ENCODE data around the gene PAX3.

PAX3 gene

DNA sequence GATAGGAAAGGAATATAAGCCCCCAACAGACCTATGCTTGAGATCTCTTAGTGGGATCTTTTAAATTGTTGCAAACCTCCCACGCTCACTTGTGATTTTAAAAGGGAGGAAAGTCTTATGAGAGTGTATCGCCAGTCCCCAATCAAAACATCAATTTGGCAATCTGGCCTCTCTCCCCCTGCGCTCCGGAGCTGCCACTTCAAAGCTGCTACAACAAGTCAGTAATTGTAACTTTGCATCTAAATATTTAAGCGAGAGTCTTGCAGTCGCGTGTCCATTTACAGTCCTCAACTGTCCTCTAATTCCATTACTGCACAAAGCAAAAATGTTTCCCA, 8.4 kb downstream of the PAX3 start:
- no peak overlapping the region for H3K4me3 ChIP-seq (ENCODE audit: severe bottlenecking)

DNA sequence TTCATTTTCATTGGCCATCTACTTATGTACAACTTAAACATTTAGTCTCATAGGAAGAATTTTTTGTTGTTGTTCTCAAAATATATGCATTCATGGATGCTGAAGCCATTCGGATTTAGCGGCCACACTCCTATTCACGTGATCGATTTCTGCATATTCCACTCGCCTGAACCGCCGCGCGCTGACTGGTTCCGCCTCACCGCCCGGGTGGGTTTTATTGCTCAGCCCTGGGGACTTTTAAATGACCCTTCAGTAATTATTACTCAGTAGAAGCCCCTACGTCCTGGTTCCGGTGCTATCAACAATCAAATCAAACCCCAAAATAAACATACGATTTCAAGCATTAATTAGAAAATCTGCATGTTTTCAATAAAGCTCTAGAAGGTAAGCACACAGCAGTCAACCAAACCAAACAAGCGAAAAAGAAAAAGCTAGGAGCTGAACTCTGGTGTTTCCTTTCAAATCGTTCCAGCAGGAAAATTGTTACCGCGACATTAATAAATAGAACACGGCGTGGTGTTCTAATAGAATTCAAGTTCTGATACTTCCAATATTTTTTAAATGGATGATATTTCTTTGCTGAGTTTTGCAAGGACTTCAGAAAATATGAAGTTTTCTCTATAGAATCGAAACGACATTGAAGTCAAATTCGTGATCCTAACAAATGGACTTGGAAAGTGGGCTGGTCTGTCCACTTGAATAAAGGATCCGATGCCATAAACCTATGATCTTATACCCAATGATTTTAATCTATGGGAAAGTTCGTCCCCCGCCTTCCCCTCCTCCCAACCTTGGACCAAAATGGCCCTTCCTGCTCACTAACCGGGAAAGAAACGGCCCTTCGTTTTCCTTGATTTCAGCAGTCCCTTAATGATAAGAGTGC, 9.3 kb downstream of the PAX3 start:
- no peak for ATAC-seq (ENCODE audit: low read depth)
- H3K4me3 ChIP-seq (ENCODE audit: severe bottlenecking) = no peak overlapping the region

More for the DNA sequence above, 8.4 kb downstream of the PAX3 start:
- Histone ChIP-seq H3K9me3 (ENCODE audit: severe bottlenecking) (no peaks in the 10 kb centered on the region), H3K27ac (ENCODE audit: poor library complexity, severe bottlenecking) (no peak overlapping the region), H3K27me3 (ENCODE audit: insufficient read depth, poor library complexity, severe bottlenecking) (peaks cover 100% of the 10 kb centered on the region), H3K36me3 (ENCODE audit: low read depth) (no peaks in the 10 kb centered on the region), H3K4me1 (ENCODE audit: insufficient read depth, poor library complexity, severe bottlenecking) (no peaks in the 10 kb centered on the region)
- no peak for ATAC-seq (ENCODE audit: low read depth)
- DNase-seq (ENCODE audit: low spot score) = no peak
- TF ChIP-seq, protein P1, sequence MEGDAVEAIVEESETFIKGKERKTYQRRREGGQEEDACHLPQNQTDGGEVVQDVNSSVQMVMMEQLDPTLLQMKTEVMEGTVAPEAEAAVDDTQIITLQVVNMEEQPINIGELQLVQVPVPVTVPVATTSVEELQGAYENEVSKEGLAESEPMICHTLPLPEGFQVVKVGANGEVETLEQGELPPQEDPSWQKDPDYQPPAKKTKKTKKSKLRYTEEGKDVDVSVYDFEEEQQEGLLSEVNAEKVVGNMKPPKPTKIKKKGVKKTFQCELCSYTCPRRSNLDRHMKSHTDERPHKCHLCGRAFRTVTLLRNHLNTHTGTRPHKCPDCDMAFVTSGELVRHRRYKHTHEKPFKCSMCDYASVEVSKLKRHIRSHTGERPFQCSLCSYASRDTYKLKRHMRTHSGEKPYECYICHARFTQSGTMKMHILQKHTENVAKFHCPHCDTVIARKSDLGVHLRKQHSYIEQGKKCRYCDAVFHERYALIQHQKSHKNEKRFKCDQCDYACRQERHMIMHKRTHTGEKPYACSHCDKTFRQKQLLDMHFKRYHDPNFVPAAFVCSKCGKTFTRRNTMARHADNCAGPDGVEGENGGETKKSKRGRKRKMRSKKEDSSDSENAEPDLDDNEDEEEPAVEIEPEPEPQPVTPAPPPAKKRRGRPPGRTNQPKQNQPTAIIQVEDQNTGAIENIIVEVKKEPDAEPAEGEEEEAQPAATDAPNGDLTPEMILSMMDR (IDR thresholded peaks at IDR 0.05; ENCODE audit: poor library complexity, severe bottlenecking) = no peak

DNA sequence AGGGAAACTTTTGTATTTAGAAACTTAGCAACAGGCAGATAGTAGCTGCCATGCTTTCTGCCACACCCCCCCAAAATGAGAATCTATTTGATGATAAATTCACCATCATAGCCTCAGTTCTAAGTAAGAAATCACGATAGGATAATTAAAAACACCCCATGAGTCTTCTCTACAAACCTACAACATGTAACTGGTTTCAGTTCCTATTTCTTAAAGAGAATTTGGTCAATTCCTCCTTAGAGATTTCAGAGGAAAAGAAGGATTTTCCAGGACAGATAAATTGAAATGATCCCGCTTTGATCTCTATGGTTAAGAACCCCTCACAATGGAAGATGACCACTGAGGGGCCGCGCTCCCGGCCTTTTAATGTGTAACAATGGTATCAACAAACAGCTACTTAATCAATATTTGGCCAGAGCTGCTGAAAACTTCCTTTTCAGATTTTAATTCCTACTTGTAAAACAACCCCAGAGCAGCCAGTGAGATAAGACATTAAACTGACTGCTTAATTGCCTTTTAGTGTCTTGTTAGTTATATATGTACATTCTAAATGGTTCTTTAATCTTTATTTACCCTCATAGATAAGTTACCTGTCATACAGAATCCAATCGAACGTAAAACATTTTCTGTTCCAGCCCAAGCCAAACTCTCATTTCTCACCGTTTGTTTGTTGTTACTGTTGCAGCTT, 10.1 kb downstream of the PAX3 start:
- ATAC-seq (ENCODE audit: low read depth) (no peak), DNase-seq (ENCODE audit: low spot score) (no peak)
- H3K4me1 ChIP-seq (ENCODE audit: insufficient read depth, poor library complexity, severe bottlenecking) = no peaks in the 10 kb centered on the region
- H3K36me3 ChIP-seq (ENCODE audit: low read depth) = no peaks in the 10 kb centered on the region
- peaks cover 94% of the 10 kb centered on the region for H3K27me3 ChIP-seq (ENCODE audit: insufficient read depth, poor library complexity, severe bottlenecking)
- TF ChIP-seq, protein P1 (IDR thresholded peaks at IDR 0.05; ENCODE audit: poor library complexity, severe bottlenecking) = no peak
- no peak overlapping the region for H3K27ac ChIP-seq (ENCODE audit: poor library complexity, severe bottlenecking)
- no peaks in the 10 kb centered on the region for H3K9me3 ChIP-seq (ENCODE audit: severe bottlenecking)
- H3K4me3 ChIP-seq (ENCODE audit: severe bottlenecking) = no peak overlapping the region

More for the DNA sequence above, 9.3 kb downstream of the PAX3 start:
- Histone ChIP-seq H3K36me3 (ENCODE audit: low read depth) (no peaks in the 10 kb centered on the region), H3K27ac (ENCODE audit: poor library complexity, severe bottlenecking) (no peak overlapping the region), H3K27me3 (ENCODE audit: insufficient read depth, poor library complexity, severe bottlenecking) (peaks cover 100% of the 10 kb centered on the region), H3K4me1 (ENCODE audit: insufficient read depth, poor library complexity, severe bottlenecking) (no peaks in the 10 kb centered on the region), H3K9me3 (ENCODE audit: severe bottlenecking) (no peaks in the 10 kb centered on the region)
- TF ChIP-seq, protein P1 (IDR thresholded peaks at IDR 0.05; ENCODE audit: poor library complexity, severe bottlenecking) = no peak
- DNase-seq (ENCODE audit: low spot score) = no peak

GRCh38 chr2:222287862-222288479, 10.8 kb downstream of the PAX3 start:
- DNase-seq (ENCODE audit: low spot score) = no peak
- TF ChIP-seq, protein P1 (IDR thresholded peaks at IDR 0.05; ENCODE audit: poor library complexity, severe bottlenecking) = no peak
- Histone ChIP-seq H3K36me3 (ENCODE audit: low read depth) (no peaks in the 10 kb centered on the region), H3K27ac (ENCODE audit: poor library complexity, severe bottlenecking) (no peak overlapping the region), H3K27me3 (ENCODE audit: insufficient read depth, poor library complexity, severe bottlenecking) (peaks cover 86% of the 10 kb centered on the region), H3K4me3 (ENCODE audit: severe bottlenecking) (no peak overlapping the region), H3K4me1 (ENCODE audit: insufficient read depth, poor library complexity, severe bottlenecking) (no peaks in the 10 kb centered on the region), H3K9me3 (ENCODE audit: severe bottlenecking) (no peaks in the 10 kb centered on the region)
- ATAC-seq (ENCODE audit: low read depth) = no peak
